CD4-positive, alpha-beta T cell treated with Interleukin-6 at 100 ng/mL for 8 hours (primary cell): ENCODE measurements around the gene EFNB2.

Experiments used
- DNase-seq: peaks from one replicate; pipeline ENCODE4 v3.0.0-alpha.2; 2020; ENCODE audit warnings: mixed read lengths, low spot score

The EFNB2 gene, protein sequence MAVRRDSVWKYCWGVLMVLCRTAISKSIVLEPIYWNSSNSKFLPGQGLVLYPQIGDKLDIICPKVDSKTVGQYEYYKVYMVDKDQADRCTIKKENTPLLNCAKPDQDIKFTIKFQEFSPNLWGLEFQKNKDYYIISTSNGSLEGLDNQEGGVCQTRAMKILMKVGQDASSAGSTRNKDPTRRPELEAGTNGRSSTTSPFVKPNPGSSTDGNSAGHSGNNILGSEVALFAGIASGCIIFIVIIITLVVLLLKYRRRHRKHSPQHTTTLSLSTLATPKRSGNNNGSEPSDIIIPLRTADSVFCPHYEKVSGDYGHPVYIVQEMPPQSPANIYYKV

DNA sequence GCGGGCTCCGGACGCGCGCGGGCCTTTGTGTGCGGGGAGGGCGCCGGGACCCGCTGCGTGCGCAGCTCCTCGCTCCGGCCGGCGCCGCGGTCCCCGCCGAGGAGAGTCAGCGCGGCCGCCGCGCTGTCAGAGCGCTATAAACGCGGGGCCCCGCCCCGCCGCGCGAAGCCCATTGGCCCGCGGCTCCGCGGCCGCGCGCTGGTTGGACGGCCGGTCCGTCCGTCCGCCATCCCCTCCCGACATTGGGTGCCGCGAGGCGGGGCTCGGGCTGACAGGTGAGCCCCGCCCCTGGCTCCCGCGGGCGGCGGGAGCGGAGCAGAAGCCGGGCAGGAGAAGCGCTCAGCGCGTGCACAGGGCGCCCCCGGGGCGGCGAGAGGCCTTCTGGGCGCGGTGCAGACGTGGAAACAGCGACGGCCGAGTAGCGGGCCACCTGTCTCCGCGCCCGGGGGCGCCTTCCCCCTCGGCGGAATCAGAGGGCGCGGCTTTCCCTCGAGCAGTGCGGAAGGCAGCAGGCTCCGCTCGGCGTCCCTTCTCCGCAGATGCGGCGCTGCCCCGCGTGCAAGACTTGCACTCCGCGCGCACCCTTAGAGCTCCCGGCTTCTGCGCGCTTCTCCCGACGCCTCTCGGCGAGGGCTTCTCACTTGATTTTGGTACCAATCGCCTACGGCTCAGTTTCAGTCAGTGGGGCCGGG, at the start of gene EFNB2:
TSS of gene EFNB2 (minus strand) at position 111 of the 692 bp plus-strand sequence. CDS start 698 bp downstream, outside the sequence.
- DNase-seq: peak; percentile 86

DNA sequence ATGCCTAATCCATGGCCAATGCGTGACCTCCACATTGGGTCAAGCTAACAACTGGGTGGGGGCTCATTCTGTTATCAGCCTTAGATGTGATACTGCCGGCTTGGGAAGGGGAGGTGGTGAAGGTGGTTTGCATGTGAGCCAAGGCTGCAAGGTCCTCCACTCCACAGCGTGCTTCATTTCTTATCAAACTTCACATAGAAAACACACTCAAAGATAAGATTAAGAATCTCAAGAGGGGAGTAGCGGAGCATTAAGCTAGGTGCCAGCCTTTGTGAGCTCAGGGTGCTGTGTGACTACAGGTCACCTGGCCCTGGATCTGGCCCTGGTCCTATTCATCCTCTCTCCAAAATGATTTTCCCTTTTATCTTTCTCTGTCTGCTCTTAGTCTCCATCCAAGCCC, 45.8 kb upstream of the EFNB2 start:
- DNase-seq: no peak

DNA sequence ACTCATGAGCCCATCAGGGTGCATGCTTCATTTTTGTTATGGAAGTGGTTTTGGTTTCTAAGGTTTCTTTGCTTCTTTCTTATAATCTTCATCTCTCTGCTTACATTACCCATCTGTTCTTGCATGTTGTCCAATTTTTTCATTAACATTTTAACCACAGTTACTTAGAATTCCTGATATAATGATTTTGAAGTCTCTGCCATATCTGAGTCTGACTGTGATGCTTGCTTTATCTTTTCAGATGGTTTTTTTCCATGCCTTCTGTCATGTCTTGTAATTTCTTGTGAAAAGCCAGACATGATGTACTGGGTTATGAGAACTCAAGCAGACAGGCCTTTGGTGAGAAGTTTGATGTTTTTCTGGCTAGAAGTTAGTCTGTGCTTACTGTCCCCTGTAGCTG, 40.4 kb upstream of the EFNB2 start:
- no peak for DNase-seq

DNA sequence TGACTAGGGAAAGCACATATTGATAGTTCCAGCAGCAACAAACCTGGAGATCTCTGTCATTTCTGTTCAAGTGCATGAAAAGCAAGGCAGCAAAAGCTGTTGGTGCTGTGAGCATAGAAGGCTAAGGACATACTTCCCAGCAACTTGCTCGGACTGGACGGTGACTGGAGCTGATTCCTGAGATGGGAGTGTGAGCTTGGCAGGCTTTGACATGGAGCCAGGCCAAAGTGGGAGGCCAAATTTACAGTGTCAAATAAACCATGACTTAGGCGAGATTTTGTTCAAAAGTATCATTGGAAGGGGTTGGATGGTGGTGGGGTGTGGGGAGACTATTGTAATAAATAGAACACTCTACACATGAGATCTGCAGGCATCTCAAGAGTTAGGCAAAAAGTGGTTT, 38.4 kb upstream of the EFNB2 start:
- no peak for DNase-seq

DNA sequence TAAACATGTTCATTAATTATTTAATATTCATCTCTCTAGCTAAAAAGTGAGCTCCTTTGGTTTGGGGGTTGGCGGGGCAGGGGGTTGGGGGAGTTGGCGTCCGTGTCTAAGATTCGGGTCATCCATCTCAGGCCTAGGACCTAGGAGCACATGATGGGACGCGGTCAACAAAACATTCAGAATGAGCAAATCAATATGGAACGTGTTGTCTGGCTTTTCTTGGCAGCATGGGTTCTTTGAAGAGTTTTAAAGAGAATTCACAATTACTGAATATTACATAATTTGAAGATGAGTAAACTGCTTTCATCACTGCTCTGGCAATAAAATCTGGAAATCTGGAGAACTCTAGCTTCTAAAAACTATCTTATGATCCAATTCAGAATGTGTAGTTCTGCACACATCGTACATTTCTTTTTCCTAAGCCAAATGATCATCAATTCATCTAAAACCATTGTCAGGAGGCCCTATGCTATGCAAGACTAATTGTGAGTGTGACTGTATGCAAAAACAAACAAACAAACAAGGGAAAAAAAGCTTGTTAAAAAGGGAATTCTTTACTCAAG, 37.9 kb upstream of the EFNB2 start:
- DNase-seq: no peak

DNA sequence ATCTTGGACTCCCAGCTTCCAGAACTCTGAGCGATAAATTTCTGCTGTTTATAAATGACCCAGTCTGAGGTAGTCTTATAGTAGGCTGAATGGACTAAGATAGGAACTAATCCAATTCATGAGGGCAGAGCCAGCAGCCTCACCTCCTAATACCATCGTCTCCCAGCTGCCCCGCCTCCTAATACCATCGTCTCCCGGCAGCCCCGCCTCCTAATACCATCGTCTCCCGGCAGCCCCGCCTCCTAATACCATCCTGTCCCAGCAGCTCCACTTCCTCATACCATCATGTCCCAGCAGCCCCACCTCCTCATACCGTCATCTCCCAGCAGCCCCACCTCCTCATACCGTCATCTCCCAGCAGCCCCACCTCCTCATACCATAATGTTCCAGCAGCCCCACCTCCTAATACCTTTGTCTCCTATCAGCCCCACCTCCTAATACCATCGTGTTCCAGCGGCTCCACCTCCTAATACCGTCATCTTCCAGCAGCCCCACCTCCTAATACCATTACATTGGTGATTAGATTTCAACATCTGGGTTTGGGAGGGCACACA, 34.9 kb upstream of the EFNB2 start:
- peak; percentile 47 for DNase-seq

DNA sequence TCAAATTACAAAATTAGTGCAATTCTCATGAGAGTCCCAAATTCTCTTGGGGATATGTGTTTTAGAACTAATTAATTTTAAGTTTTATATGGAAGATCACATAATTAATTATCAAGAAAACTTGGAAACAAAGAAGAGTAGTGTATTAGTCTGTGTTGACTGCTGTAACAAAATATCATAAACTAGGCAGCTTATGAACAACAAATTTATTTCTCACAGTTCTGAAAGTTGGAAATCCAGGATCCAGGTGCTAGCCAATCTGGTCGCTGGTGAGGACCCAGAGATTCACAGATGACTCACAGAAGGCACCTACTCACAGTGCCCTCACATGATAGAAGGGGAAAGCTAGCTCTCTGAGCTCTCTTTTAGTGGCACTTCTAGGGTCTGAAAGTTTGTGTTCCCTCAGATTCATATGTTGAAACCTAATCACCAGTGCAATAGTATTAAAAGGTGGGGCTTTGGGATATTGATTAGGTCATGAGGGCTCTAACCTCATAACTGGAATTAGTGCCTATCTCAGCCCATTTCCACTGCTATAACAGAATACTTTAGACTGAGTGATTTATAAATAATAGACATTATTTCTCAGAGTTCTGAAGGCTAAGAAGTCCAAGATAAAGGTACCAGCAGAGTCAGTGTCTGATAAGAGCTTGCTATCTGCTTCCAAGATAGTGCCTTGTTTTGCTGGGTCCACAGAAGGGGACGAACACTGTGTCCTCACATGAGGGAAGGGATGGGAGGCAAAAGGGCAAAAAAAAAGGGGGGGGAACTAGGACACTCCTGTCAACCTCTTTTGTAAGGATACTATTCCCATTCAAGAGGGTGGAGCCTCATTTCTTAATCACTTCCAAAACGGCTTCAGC, 34.0 kb upstream of the EFNB2 start:
- DNase-seq: no peak

DNA sequence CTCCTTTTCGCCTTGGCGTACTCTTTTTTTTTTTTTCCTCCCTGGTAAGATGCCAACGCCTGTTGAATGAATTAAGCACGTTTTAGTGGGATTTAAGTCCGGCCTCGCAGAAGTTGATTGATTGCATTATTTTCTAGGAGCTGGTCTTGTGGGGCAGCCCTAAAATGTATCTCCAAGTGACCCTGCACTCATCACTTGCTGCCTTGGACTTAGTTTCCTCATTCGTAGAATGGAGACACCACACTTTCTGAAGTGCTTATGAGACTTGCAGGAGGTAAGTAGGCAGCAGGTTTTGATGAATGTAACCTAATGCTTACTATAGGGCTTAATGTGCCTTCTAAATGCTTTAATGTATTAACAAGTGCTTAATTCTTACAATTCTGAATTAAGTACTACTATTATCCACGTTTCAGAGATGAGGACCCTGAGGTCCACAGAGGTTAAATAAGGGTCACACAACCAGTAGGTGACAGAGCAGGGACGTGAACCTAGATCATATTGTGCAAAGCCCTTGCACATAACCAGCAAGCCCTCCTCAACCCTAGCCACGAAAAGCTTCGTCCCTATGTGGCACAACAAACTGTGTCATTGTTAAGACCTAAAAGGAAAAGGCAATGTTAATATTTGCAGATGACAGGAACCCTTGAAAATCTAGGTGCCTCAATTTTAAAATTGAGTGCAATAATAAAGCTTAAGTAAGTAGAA, 33.0 kb upstream of the EFNB2 start:
- DNase-seq: no peak

DNA sequence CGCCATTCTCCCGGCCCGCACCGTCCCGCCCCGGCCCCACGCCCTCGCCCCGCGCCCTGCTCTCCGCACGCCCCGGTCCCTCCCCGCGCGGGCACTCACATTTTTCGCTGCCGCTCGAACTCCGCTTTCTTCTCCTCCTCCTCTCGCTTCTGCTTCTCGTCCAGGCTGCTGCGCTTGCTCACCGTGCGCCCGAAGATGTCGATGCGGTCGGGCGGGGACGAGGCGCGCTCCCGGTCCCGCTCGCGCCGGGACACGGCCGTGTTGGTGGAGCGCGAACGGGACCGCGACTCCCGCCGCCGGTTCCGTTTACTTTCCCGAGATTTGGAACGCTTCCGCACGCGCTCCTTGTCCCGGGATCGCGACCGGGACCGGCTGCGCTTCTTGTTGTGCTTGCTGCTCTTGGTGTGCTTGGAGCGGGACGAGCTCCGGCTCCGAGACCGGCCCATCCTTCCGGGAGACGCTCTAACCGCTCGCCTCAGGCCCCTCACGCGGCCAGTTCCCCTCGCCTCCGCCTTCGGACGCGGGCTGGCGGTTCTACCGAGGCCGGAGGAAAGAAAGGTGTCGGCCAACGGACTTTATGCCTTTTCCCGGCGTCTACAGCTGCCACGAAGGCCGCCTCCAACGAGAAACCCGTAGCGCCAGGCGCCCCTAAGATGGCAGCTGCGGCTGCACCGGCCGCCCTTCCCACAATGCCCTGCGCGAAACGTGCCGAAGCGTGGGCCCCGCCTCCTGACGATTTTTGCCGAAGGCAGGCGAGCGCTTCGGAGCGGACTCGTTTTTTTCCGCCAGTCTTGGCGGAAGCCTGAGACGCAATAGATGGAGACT, 32.2 kb upstream of the EFNB2 start, which contains the start of gene ARGLU1:
TSS of gene ARGLU1 (minus strand) at position 664 of the 825 bp plus-strand sequence. CDS start at position 446, 218 bp downstream.
- DNase-seq: peak; percentile 92

DNA sequence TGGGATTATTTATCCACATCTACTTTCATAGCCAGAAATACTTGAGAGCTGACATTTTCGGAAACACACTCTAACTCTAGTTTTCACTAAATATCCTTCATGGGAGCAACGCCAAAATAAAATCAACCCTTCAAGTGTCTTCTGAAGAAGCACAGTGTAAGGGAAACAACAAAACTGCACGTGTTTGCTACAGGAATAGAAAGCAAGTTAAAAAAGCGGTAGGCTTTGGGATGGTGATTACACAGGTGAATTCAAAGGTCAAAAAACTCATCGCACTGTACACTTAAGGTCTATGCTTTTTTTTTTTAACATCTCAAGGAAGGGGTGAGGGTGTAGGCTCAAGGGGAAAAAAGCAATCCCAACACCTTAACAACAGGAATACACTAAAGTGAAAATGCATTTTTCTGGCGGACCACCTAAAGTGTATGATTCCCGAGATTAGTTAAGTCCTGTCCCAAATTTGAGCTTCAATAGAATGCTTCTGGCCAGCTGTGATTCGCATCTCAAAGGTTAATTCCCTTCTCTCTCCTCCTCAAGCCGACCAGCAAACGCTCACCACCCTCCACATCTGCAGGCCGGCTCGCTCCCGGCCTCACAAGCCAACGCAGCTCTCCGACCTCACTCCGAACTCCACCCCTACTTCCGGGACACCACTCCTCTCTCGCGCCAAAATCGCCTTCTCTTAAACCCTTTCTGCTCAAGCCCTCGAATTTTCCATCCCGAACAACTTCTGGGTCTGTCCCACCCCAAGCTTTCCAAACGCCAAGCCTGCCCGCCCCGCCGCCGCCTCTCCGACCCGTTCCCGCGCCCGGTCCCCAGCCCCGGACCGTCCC, 31.4 kb upstream of the EFNB2 start:
- DNase-seq: peak; percentile 26

DNA sequence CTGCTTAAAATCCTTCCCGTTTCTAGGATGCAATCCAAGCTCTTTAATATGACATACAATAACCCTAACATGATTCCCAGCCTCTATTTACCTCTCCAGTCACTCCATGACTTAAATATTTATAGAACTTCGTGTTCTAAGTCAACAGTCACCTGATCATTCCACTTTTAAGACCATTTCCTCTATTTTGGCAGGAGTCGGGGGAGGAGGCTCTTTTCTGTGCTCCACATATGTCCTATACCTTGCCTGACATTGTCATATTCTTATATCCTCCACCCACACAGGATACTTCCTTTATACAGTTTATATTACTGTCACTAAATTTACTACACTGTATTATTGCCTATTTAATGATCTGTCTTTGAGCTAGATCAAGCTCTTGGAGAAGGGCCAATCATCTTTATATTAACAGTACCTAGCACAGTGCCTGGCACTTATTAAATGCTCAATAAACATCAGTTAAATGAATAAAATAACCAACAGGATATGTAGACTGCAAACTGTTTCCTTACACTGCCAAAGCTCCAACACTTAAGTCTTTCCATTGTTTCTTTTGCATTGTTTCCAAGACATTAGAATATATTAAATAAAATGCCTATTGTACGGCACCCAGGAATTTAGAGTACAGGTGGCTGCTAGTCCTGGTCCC, 29.8 kb upstream of the EFNB2 start:
- DNase-seq: no peak

DNA sequence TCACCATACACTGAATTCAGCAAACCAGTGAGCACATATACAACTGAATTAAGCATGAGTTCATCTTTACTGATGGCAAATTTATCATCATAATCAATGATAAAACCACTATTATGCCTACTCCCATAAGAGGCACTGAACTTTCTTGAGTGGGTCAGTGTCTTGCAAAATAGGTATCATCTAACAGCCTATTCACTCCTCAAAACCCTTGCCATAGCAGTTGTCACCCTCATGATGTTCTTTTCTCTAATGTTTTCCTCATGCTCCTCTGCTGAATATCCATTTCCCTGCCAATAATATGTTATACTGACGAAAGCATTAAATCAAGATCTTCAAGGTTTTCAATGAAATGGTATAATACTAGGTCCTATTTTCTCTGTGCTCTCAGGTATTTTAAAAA, 26.8 kb upstream of the EFNB2 start:
- DNase-seq: no peak

DNA sequence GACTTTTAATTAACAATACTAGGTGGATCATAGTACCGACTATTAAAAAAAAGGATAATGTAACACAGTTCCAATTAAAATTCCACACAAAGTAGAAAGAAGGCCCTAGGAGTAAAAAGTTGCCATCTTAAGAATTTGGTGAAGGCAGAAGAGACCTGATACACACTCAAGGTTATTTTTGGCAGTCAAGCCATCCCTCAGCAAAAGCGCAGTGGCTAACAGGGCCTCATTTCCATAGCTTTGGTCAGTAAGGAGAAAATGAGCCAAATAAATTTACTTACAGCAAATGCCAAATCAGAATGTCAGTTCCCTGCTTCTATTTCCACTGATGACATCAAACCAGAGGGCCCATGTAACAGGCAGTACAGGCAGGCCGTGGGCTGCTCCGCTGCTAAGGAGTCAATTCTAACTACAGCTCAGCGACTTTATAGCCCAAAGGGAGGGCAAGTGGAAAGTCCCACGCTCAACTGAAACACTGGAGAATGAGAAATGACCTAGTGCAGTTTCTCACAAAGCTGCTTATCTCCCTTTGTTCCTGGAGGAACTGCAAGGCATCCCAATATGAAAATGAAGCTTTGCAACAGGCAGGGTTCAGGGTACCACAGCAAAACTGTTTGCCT, 26.2 kb upstream of the EFNB2 start:
- peak; percentile 3 for DNase-seq

DNA sequence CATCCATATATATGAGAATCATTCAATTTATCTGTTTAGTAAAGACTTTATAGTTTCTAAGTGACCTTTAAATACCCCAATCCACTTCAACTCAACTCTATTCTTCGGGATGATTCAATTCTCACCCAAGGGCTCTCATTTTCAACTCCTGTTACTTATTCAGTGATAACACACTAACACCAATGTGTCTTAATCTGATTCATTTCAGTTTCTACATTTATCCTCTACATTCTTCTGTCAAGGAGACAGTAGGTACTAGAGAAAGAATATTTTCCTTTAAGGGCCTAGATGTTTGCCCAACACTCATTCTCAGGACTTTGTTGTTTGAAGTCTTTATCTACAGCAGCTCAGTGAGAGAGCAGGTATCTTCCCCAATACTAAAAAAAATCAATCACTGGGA, 25.4 kb upstream of the EFNB2 start:
- no peak for DNase-seq

DNA sequence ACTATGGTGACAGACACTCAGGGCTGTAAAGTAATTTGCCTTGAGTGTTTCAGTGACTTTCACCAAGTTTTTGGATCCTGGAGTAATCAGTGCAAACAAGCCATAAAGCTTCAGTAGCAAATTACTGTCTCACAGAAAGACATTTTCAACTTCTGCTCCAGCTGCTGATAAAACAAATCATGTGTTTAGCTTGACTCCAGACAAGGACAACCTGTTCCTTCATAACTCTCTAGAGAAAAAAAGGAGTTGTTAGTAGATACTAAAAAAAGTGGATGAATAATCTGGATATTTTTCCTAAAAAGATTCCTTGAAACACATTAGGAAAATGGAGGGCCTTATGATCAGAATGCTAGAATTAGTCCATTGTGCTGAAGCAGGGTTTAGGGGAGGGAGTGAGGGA, 23.1 kb upstream of the EFNB2 start:
- DNase-seq: no peak

DNA sequence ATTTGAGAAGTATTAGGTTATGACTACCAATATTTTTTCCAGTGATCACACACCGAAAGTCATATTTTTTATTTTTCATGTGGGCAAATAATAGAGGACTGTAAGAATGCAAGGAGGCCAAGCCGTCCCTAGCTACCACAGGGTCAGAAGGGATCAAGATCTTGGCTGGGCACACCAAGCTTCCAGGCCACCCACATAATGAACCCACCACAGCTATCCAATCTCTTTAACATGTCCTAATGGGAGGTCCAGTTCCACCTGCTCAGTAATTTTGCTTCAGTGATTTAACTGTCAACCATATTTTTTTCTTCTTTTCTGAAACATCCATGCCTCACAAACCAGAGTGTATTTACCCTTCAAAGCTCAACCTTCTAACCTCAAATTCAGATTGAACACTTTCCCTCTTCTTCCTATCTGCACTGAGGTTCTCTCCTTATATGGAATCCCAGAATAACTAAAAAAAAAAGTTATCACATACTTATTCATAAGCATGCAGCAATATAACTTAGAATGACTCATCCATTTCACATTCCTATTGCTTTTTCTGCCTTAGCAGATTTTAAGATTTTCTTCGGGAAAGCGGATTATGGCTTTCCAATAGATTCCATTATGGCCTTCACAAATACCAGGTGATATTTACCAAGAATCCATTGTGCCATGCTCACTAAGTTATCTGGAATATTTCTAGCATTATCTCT, 20.3 kb upstream of the EFNB2 start:
- DNase-seq: no peak

DNA sequence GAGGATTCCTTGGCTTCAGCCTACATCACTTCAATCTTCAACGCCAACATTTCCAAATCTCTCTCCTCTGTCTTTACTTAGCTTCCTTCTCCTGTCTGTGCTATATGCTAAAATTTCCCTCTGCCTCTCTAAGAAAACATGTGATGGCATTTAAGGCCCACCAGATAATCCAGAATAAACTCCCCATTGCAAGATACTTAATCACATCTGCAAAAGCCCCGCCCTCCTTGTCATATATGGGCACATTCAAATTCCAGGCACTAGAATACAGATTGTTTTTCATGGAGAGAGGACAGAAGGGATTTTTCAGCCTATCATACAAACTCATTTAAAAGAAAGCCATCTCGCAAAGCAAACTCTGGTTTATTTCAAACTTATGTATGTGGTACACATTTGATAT, 16.3 kb upstream of the EFNB2 start:
- DNase-seq: no peak

DNA sequence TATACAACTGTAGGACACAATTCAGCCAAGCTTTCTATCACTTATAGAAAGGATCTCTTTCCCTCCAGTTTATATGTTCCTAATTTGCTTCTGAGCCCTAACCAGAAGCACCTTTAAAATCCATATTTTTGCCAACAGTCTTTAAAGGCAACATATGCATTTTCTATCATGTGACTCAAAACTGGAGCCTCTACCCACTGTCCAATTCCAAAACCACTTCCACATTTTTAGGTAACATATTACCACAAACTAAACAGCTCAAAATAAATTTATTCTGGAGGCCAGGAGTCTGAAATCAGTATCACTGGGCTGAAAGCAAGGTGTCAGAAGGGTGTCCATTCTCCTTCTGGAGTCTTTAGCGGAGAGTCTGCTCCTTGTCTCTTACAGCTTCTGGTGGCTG, 15.9 kb upstream of the EFNB2 start:
- DNase-seq: no peak
